HEK293T (cell line): Measurements from ENCODE around the gene AGBL5.
A peak's percentile ranks its signal among the peaks of the same experiment; 100 is the strongest.

ENCODE experiments used
- CTCF ChIA-PET: fragments of 350-600 bp; formaldehyde crosslinking; extraction: SDS; loops from one replicate; lab custom pipeline; 2021; ENCODE audit warnings: antibody characterized with exemption, inconsistent platforms; lab: Yijun Ruan, JAX
- POLR2A ChIA-PET: fragments of 350-600 bp; formaldehyde crosslinking; extraction: SDS; loops from one replicate; lab custom pipeline; 2020; ENCODE audit warnings: antibody characterized with exemption, inconsistent platforms; lab: Yijun Ruan, JAX
- DNase-seq: peaks from one replicate; pipeline ENCODE4 v3.0.0; 2012; ENCODE audit warnings: mixed read lengths; ENCODE audit errors: extremely low spot score
- ARNT ChIP-seq: fragments of 450-650 bp; IDR thresholded peaks from 2 replicates; pipeline ENCODE4 v1.6.1; 2017; ENCODE audit warnings: mild to moderate bottlenecking
- BHLHE40 ChIP-seq: fragments of 450-650 bp; IDR thresholded peaks from 2 replicates; pipeline ENCODE4 v1.6.1; 2016; ENCODE audit warnings: mild to moderate bottlenecking, moderate library complexity, borderline replicate concordance
- CTBP1 ChIP-seq: fragments of 450-650 bp; IDR thresholded peaks from 2 replicates; pipeline ENCODE4 v1.6.1; 2016; ENCODE audit warnings: borderline replicate concordance
- ELF4 ChIP-seq: fragments of 450-650 bp; IDR thresholded peaks from 2 replicates; pipeline ENCODE4 v1.6.1; 2017; ENCODE audit warnings: antibody characterized with exemption
- FOXA1 ChIP-seq: fragments of 450-650 bp; IDR thresholded peaks from 2 replicates; pipeline ENCODE4 v1.6.1; 2016; ENCODE audit warnings: mild to moderate bottlenecking
- FOXK2 ChIP-seq: fragments of 450-650 bp; IDR thresholded peaks from 2 replicates; pipeline ENCODE4 v1.6.1; 2016; ENCODE audit warnings: mild to moderate bottlenecking
- FOXM1 ChIP-seq: fragments of 450-650 bp; IDR thresholded peaks from 2 replicates; pipeline ENCODE4 v1.6.1; 2017; ENCODE audit warnings: mild to moderate bottlenecking, borderline replicate concordance
- HDGF ChIP-seq: fragments of 450-650 bp; IDR thresholded peaks from 2 replicates; pipeline ENCODE4 v1.6.1; 2017; ENCODE audit warnings: antibody characterized with exemption, borderline replicate concordance
- L3MBTL2 ChIP-seq: fragments of 450-650 bp; conservative IDR thresholded peaks from 2 replicates; pipeline ENCODE4 v1.6.1; 2016; ENCODE audit warnings: mild to moderate bottlenecking
- LEF1 ChIP-seq: fragments of 450-650 bp; IDR thresholded peaks from 2 replicates; pipeline ENCODE4 v1.6.1; 2017; ENCODE audit warnings: mild to moderate bottlenecking, borderline replicate concordance
- NFRKB ChIP-seq: fragments of 450-650 bp; IDR thresholded peaks from 2 replicates; pipeline ENCODE4 v1.6.1; 2016; ENCODE audit warnings: mild to moderate bottlenecking, moderate library complexity
- PKNOX1 ChIP-seq: fragments of 450-650 bp; IDR thresholded peaks from 2 replicates; pipeline ENCODE4 v1.6.1; 2016
- SP1 ChIP-seq: fragments of 450-650 bp; IDR thresholded peaks from 2 replicates; pipeline ENCODE4 v1.6.1; 2017
- SUZ12 ChIP-seq: fragments of 450-650 bp; IDR thresholded peaks from 2 replicates; pipeline ENCODE4 v1.6.1; 2016; ENCODE audit warnings: mild to moderate bottlenecking
- TARDBP ChIP-seq: fragments of 450-650 bp; IDR thresholded peaks from 2 replicates; pipeline ENCODE4 v1.6.1; 2016
- ZNF384 ChIP-seq: fragments of 450-650 bp; IDR thresholded peaks from 2 replicates; pipeline ENCODE4 v1.6.1; 2016

Gene AGBL5

GRCh38 chr2:27025861-27026851 is 25.3 kb upstream of the AGBL5 start:
- no peak for TF ChIP-seq FOXK2
- TF ChIP-seq HDGF = no peak
- TF ChIP-seq LEF1 = no peak
- no peak for TF ChIP-seq CTBP1
- no peak for TF ChIP-seq ARNT
- no peak for TF ChIP-seq SP1
- DNase-seq = no peak
- POLR2A ChIA-PET = interaction anchor here (0.8 to 1.6 kb wide), 3 partner anchors 9 to 33 kb away, joined by 3 to 4 read pairs (median 3); no protein-coding TSS in a partner anchor
- CTCF ChIA-PET = interaction anchor here (0.6 to 1.0 kb wide), 2 partner anchors 9 to 169 kb away, joined by 4 read pairs; no protein-coding TSS in a partner anchor

- TF ChIP-seq ARNT (no peak), CTBP1 (no peak), ELF4 (no peak), HDGF (no peak), NFRKB (no peak), SP1 (no peak), L3MBTL2 (no peak)
- POLR2A ChIA-PET = interaction anchor here (1.2 kb wide), 1 partner anchor 24 kb away, joined by 3 read pairs; the partner anchor contains the start of gene AGBL5
- no peak for DNase-seq
- CTCF ChIA-PET = interaction anchor here (0.6 kb wide), 1 partner anchor 168 kb away, joined by 4 read pairs; no protein-coding TSS in a partner anchor
Measured at GRCh38 chr2:27027211-27027651, 24.2 kb upstream of the AGBL5 start.

GRCh38 chr2:27029051-27029450 is 22.4 kb upstream of the AGBL5 start:
- TF ChIP-seq ARNT (no peak), ZNF384 (no peak), SUZ12 (no peak), ELF4 (no peak), FOXM1 (no peak), BHLHE40 (no peak), LEF1 (no peak), SP1 (no peak), CTBP1 (no peak), NFRKB (no peak), PKNOX1 (no peak), HDGF (no peak), L3MBTL2 (no peak), TARDBP (no peak), FOXK2 (no peak), FOXA1 (no peak)
- DNase-seq = no peak
- ChIA-PET POLR2A (no interaction called here), CTCF (interaction anchor here (0.9 to 1.0 kb wide), 2 partner anchors 12 to 67 kb away, joined by 3 read pairs; no protein-coding TSS in a partner anchor)

GRCh38 chr2:27032495-27033252 is 18.8 kb upstream of the AGBL5 start, which contains the start of gene TMEM214:
Gene TMEM214 (plus strand): TSS chr2:27032965. CDS start chr2:27033016, 51 bp downstream.
- peak; percentile 93 for DNase-seq
- CTCF ChIA-PET = no interaction called here
- TF ChIP-seq PKNOX1 (peak; percentile 82), TARDBP (peak; percentile 75), FOXA1 (no peak)
- POLR2A ChIA-PET = interaction anchor here (0.8 to 5.1 kb wide), 7 partner anchors 9 to 49 kb away, joined by 3 to 44 read pairs (median 5); partner anchors contain the start of genes AGBL5 and OST4

- ChIA-PET POLR2A (interaction anchor here (0.8 to 5.1 kb wide), 6 partner anchors 9 to 48 kb away, joined by 3 to 44 read pairs (median 5); partner anchors contain the start of genes AGBL5 and OST4), CTCF (no interaction called here)
- TF ChIP-seq CTBP1 (no peak), NFRKB (no peak), L3MBTL2 (no peak), ARNT (no peak), FOXM1 (no peak), HDGF (no peak), FOXK2 (no peak), FOXA1 (no peak), ZNF384 (no peak), LEF1 (no peak), ELF4 (no peak), PKNOX1 (no peak), BHLHE40 (no peak), TARDBP (no peak), SP1 (no peak), SUZ12 (no peak)
- DNase-seq = no peak
Measured at GRCh38 chr2:27033253-27033852, 18.1 kb upstream of the AGBL5 start.
